HepG2 (cell line): Measurements from ENCODE around the gene GRHL1. TPM values are rescaled to one million over a fixed set of nuclear protein-coding genes. Genes with fewer than 3 reads are reported as not detected.

Experiments used
- MAFK ChIP-seq, 2 experiments: IDR thresholded peaks in 1 of 2; conservative IDR thresholded peaks in 1 of 2; 2 replicates each; pipeline ENCODE4 v1.6.1; 2011; ENCODE audit warnings: improper control_type of control experiment in 2 of 2, low read length in 2 of 2
- PHF21A ChIP-seq: sonication (generic); formaldehyde crosslinking; IDR thresholded peaks from 2 replicates; pipeline ENCODE4 v1.5.0; 2020; ENCODE audit warnings: mild to moderate bottlenecking, missing genetic modification reagents
- POLR2AphosphoS2 ChIP-seq: IDR thresholded peaks from 2 replicates; pipeline ENCODE4 v1.6.1; 2011; ENCODE audit warnings: low read depth, low read length, improper control_type of control experiment
- SMC3 ChIP-seq: IDR thresholded peaks from 2 replicates; pipeline ENCODE4 v1.6.1; 2011; ENCODE audit warnings: low read length, improper control_type of control experiment
- SP1 ChIP-seq, 2 experiments: fragments of 450-650 bp in 1 of 2; sonication (generic) in 1 of 2; formaldehyde crosslinking in 1 of 2; IDR thresholded peaks; 2 replicates each; pipeline versions ENCODE4 v1.4.0 to v1.6.1; 2016 to 2020; ENCODE audit warnings: missing genetic modification reagents in 1 of 2
- TRIM24 ChIP-seq: sonication (generic); formaldehyde crosslinking; IDR thresholded peaks from 2 replicates; pipeline ENCODE4 v1.8.0; 2022; ENCODE audit warnings: mild to moderate bottlenecking, missing genetic modification reagents
- ZNF121 ChIP-seq: sonication (generic); formaldehyde crosslinking; IDR thresholded peaks from 2 replicates; pipeline ENCODE4 v1.5.0; 2020; ENCODE audit warnings: mild to moderate bottlenecking, missing genetic modification reagents
- ZNF383 ChIP-seq: sonication (generic); formaldehyde crosslinking; IDR thresholded peaks from 2 replicates; pipeline ENCODE4 v1.4.0; 2020; ENCODE audit warnings: missing genetic modification reagents, mild to moderate bottlenecking, borderline replicate concordance
- polyA plus RNA-seq, 8 experiments: library from polyadenylated mRNA; depleted of rRNA in 3 of 8; stranded (reverse) in 7 of 8; unstranded in 1 of 8; fragments of >200 nt; fragmentation: Illumina TruSeq in 4 of 8; extraction: Trizol in 4 of 8; gene quantifications; 2 replicates each; pipeline versions ENCODE4 v1.2.1 to v1.2.3, GENCODE V29; 2011 to 2016; ENCODE audit warnings: low read depth in 4 of 8, missing spikeins in 1 of 8, mixed read lengths in 1 of 8; ENCODE audit not compliant: insufficient read depth in 1 of 8
- total RNA-seq, 5 experiments: library from RNA; depleted of rRNA; stranded (reverse); fragments of >200 nt; fragmentation: Illumina TruSeq; extraction: Trizol; gene quantifications; 2 replicates each; pipeline ENCODE4 v1.2.3, GENCODE V29; 2016; ENCODE audit warnings: low read depth in 1 of 5
- TF ChIP-seq, protein P1 (sequence below): sonication (generic); formaldehyde crosslinking; IDR thresholded peaks from 2 replicates; pipeline ENCODE4 v1.4.0; 2020; ENCODE audit warnings: missing genetic modification reagents
- TF ChIP-seq, protein P2 (sequence below): IDR thresholded peaks from 2 replicates; pipeline ENCODE4 v1.6.1; 2016; ENCODE audit warnings: mild to moderate bottlenecking, missing biosample characterization, missing genetic modification reagents
- TF ChIP-seq, protein P3 (sequence below): sonication (generic); formaldehyde crosslinking; IDR thresholded peaks from 2 replicates; pipeline ENCODE4 v1.4.0; 2020; ENCODE audit warnings: missing genetic modification reagents
- TF ChIP-seq, protein P4 (sequence below): sonication (generic); formaldehyde crosslinking; IDR thresholded peaks from 2 replicates; pipeline ENCODE4 v1.4.0; 2020; ENCODE audit warnings: mild to moderate bottlenecking, missing genetic modification reagents

The GRHL1 gene
- total and polyA plus RNA-seq, 2 of the 13 experiments (the other 11 are each of a cell fraction or from before 2014, with no cell fraction given): 9.3 to 12.0 TPM

DNA sequence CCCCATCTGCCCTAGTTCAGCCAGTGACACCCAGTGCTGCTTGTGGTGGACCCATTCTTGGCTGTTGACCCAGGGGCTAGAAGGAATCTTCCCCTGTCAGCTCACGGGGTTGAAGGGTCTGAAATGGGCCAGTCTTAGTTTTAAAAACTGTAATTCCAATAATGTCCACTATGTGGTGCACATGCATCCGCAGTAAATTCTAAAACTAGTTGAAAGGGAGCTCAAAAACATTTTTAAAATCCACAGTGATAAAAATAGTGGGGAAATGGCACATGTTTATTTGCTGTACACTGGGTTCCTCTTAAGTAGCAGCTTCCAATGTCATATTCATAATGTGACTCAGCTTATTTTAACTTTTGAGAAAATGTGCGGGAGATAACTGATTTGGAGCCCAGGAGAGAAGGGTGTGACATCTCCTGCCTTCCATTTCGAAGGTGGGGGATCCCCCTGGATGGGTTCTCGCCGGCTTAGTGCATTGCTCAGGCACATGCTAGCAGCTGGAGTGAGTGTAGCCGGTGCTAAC, 32.8 kb downstream of the GRHL1 start (continued):
- TF ChIP-seq, protein P1, sequence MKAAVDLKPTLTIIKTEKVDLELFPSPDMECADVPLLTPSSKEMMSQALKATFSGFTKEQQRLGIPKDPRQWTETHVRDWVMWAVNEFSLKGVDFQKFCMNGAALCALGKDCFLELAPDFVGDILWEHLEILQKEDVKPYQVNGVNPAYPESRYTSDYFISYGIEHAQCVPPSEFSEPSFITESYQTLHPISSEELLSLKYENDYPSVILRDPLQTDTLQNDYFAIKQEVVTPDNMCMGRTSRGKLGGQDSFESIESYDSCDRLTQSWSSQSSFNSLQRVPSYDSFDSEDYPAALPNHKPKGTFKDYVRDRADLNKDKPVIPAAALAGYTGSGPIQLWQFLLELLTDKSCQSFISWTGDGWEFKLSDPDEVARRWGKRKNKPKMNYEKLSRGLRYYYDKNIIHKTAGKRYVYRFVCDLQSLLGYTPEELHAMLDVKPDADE (CRISPR knock-in tag): no peak
- TF ChIP-seq POLR2AphosphoS2 (no peak), PHF21A (CRISPR knock-in tag) (no peak), TRIM24 (no peak), SMC3 (peak; percentile 69; the same call in 1 of the 2 replicates), ZNF383 (CRISPR knock-in tag) (no peak), MAFK (conservative IDR thresholded peaks at IDR 0.05 in 1 of 2, IDR thresholded peaks at IDR 0.05 in 1 of 2; ENCODE audit: low read length in 2 of 2) (0 out of 4 replicates have a peak, but pooled peaks of 1 of the 2 experiments have one; percentile 3), ZNF121 (CRISPR knock-in tag) (peak; percentile 64; the same call in 1 of the 2 replicates), SP1 (IDR thresholded peaks at IDR 0.05) (no peak), SP1 (CRISPR knock-in tag; IDR thresholded peaks at IDR 0.05) (no peak)
- TF ChIP-seq, protein P2, sequence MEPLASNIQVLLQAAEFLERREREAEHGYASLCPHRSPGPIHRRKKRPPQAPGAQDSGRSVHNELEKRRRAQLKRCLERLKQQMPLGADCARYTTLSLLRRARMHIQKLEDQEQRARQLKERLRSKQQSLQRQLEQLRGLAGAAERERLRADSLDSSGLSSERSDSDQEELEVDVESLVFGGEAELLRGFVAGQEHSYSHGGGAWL (CRISPR knock-in tag): no peak
- TF ChIP-seq, protein P3, sequence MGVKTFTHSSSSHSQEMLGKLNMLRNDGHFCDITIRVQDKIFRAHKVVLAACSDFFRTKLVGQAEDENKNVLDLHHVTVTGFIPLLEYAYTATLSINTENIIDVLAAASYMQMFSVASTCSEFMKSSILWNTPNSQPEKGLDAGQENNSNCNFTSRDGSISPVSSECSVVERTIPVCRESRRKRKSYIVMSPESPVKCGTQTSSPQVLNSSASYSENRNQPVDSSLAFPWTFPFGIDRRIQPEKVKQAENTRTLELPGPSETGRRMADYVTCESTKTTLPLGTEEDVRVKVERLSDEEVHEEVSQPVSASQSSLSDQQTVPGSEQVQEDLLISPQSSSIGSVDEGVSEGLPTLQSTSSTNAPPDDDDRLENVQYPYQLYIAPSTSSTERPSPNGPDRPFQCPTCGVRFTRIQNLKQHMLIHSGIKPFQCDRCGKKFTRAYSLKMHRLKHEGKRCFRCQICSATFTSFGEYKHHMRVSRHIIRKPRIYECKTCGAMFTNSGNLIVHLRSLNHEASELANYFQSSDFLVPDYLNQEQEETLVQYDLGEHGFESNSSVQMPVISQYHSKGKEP (CRISPR knock-in tag): no peak
- TF ChIP-seq, protein P4, sequence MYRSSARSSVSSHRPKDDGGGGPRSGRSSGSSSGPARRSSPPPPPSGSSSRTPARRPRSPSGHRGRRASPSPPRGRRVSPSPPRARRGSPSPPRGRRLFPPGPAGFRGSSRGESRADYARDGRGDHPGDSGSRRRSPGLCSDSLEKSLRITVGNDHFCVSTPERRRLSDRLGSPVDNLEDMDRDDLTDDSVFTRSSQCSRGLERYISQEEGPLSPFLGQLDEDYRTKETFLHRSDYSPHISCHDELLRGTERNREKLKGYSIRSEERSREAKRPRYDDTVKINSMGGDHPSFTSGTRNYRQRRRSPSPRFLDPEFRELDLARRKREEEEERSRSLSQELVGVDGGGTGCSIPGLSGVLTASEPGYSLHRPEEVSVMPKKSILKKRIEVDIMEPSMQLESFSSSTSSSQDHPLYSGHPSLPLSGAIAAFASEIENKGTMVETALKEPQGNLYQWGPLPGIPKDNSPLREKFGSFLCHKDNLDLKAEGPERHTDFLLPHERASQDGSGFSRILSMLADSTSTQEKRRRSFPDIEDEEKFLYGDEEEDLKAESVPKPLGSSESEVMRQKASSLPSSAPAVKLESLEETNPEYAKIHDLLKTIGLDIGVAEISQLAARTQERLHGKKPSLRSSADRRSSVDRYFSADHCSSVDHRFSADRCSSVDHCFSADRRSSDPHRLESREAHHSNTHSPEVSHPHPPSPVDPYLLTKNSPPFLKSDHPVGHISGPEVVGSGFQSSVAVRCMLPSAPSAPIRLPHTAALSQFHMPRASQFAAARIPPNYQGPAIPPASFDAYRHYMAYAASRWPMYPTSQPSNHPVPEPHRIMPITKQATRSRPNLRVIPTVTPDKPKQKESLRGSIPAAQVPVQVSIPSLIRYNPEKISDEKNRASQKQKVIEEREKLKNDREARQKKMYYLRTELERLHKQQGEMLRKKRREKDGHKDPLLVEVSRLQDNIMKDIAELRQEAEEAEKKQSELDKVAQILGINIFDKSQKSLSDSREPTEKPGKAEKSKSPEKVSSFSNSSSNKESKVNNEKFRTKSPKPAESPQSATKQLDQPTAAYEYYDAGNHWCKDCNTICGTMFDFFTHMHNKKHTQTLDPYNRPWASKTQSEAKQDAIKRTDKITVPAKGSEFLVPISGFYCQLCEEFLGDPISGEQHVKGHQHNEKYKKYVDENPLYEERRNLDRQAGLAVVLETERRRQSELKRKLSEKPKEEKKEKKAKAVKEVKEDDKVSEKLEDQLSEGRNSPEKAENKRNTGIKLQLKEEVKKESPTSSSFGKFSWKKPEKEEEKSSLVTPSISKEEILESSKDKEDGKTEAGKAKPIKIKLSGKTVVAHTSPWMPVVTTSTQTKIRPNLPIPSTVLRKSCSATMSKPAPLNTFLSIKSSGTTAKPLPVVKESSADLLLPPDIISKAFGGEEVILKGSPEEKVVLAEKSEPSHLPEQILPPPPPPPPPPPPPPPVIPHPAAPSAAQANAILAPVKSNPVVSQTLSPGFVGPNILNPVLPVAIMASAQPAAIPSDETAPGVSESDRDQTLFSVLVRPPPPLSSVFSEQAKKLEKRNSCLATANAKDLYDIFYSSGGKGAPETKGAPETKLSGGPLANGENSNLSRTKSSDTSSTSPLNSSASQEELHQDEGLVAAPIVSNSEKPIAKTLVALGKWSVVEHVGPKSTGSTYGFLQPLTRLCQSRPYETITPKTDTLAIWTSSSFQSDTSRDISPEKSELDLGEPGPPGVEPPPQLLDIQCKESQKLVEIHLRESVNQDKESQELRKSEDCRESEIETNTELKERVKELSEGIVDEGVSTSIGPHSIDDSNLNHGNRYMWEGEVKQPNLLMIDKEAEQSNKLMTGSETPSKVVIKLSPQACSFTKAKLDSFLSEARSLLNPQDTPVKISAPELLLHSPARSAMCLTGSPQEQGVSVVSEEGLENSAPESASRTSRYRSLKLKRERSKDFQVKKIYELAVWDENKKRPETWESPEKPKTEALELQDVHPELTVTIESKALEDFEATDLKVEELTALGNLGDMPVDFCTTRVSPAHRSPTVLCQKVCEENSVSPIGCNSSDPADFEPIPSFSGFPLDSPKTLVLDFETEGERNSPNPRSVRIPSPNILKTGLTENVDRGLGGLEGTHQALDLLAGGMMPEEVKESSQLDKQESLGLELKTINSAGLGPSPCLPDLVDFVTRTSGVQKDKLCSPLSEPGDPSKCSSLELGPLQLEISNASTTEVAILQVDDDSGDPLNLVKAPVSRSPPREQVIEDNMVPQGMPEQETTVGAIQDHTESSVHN: no peak
